Mesenchymal stem cell (in vitro differentiated cells and primary cell): ENCODE measurements around the gene FSD1.
A peak's percentile ranks its signal among the peaks of the same experiment; 100 is the strongest.

ENCODE experiments used
- DNase-seq: peaks from one replicate; pipeline ENCODE4 v3.0.0-alpha.2; 2013
- H2AFZ ChIP-seq: one replicate; pipeline ENCODE4 v1.6.1; 2013; ENCODE audit warnings: low read depth, mild to moderate bottlenecking, control low read depth, inconsistent platforms, low read length, moderate library complexity
- H2AK5ac ChIP-seq: 2 replicates; pipeline ENCODE4 v1.6.1; 2013; ENCODE audit warnings: low read length, moderate library complexity, mild to moderate bottlenecking, inconsistent platforms; ENCODE audit not compliant: severe bottlenecking
- H2BK120ac ChIP-seq: one replicate; pipeline ENCODE4 v1.6.1; 2013; ENCODE audit warnings: low read depth, mild to moderate bottlenecking, inconsistent platforms, low read length, moderate library complexity
- H2BK12ac ChIP-seq, 2 experiments: one replicate each; pipeline ENCODE4 v1.6.1; 2013; ENCODE audit warnings: inconsistent platforms in 2 of 2, low read length in 2 of 2, mild to moderate bottlenecking in 2 of 2, moderate library complexity in 2 of 2, control low read depth in 1 of 2
- H2BK15ac ChIP-seq: one replicate; pipeline ENCODE4 v1.6.1; 2013; ENCODE audit warnings: mild to moderate bottlenecking, low read depth, inconsistent platforms; ENCODE audit not compliant: poor library complexity, severe bottlenecking
- H2BK5ac ChIP-seq: 2 replicates; pipeline ENCODE4 v1.6.1; 2013; ENCODE audit warnings: low read depth, mild to moderate bottlenecking, low read length, control low read depth, inconsistent platforms; ENCODE audit not compliant: poor library complexity, severe bottlenecking
- H3K14ac ChIP-seq, 2 experiments: one replicate each; pipeline ENCODE4 v1.6.1; 2013; ENCODE audit warnings: inconsistent platforms in 2 of 2, low read length in 2 of 2, control low read depth in 1 of 2, mild to moderate bottlenecking in 1 of 2, moderate library complexity in 1 of 2
- H3K18ac ChIP-seq, 2 experiments: one replicate each; pipeline ENCODE4 v1.6.1; 2013; ENCODE audit warnings: inconsistent platforms in 2 of 2, low read length in 2 of 2, control low read depth in 1 of 2, low read depth in 1 of 2, mild to moderate bottlenecking in 1 of 2
- H3K23ac ChIP-seq, 2 experiments: one replicate each; pipeline ENCODE4 v1.6.1; 2013; ENCODE audit warnings: inconsistent platforms in 2 of 2, low read length in 2 of 2, mild to moderate bottlenecking in 2 of 2, moderate library complexity in 2 of 2, control low read depth in 1 of 2
- H3K27ac ChIP-seq: 2 replicates; pipeline ENCODE4 v1.5.1; 2013; ENCODE audit warnings: mild to moderate bottlenecking, moderate library complexity, low read length, control low read depth, inconsistent platforms; ENCODE audit not compliant: poor library complexity, severe bottlenecking
- H3K27me3 ChIP-seq, 2 experiments: 2 replicates each; pipeline versions ENCODE4 v1.6.1 to v1.7.0; 2013; ENCODE audit warnings: low read length in 2 of 2, mild to moderate bottlenecking in 2 of 2, moderate library complexity in 2 of 2, control low read depth in 1 of 2, inconsistent platforms in 1 of 2; ENCODE audit not compliant: control insufficient read depth in 1 of 2, insufficient read depth in 1 of 2
- H3K36me3 ChIP-seq, 2 experiments: 2 replicates each; pipeline versions ENCODE4 v1.6.1 to v1.7.0; 2013; ENCODE audit warnings: low read length in 2 of 2, control low read depth in 1 of 2, inconsistent platforms in 1 of 2, low read depth in 1 of 2, mild to moderate bottlenecking in 1 of 2; ENCODE audit not compliant: insufficient read depth in 2 of 2, control insufficient read depth in 1 of 2
- H3K4ac ChIP-seq, 2 experiments: one replicate each; pipeline ENCODE4 v1.6.1; 2013; ENCODE audit warnings: inconsistent platforms in 2 of 2, low read length in 2 of 2, mild to moderate bottlenecking in 2 of 2, moderate library complexity in 2 of 2, control low read depth in 1 of 2, low read depth in 1 of 2
- H3K4me1 ChIP-seq: 2 replicates; pipeline ENCODE4 v1.6.1; 2013; ENCODE audit warnings: low read depth, low read length, control low read depth; ENCODE audit not compliant: control insufficient read depth, insufficient read depth
- H3K4me2 ChIP-seq: 2 replicates; pipeline ENCODE4 v1.6.1; 2013; ENCODE audit warnings: low read length, mild to moderate bottlenecking, inconsistent platforms; ENCODE audit not compliant: poor library complexity, severe bottlenecking
- H3K4me3 ChIP-seq, 2 experiments: 2 replicates each; pipeline versions ENCODE4 v1.5.1 to v1.7.0; 2013; ENCODE audit warnings: low read length in 2 of 2, mild to moderate bottlenecking in 2 of 2, control low read depth in 1 of 2, low read depth in 1 of 2; ENCODE audit not compliant: insufficient read depth in 1 of 2
- H3K79me1 ChIP-seq: replicated peaks from 2 replicates; pipeline ENCODE4 v1.6.1; 2013; ENCODE audit warnings: mild to moderate bottlenecking, control low read depth, low read length, inconsistent platforms; ENCODE audit not compliant: poor library complexity, severe bottlenecking
- H3K9ac ChIP-seq: 2 replicates; pipeline ENCODE4 v1.7.0; 2013; ENCODE audit warnings: mild to moderate bottlenecking, low read length, moderate library complexity
- H3K9me3 ChIP-seq: 2 replicates; pipeline ENCODE4 v1.7.0; 2013; ENCODE audit warnings: mild to moderate bottlenecking, low read length; ENCODE audit not compliant: control insufficient read depth
- H4K8ac ChIP-seq: one replicate; pipeline ENCODE4 v1.6.1; 2013; ENCODE audit warnings: inconsistent platforms, mild to moderate bottlenecking, low read length, moderate library complexity
- H4K91ac ChIP-seq: one replicate; pipeline ENCODE4 v1.6.1; 2013; ENCODE audit warnings: mild to moderate bottlenecking, low read length, inconsistent platforms
- WGBS: methylation state at CpG from one replicate; pipeline ENCODE4 v1.1.7; 2013; ENCODE audit warnings: mixed read lengths; 5-methylcytosine and 5-hydroxymethylcytosine counted together

Gene FSD1

DNA sequence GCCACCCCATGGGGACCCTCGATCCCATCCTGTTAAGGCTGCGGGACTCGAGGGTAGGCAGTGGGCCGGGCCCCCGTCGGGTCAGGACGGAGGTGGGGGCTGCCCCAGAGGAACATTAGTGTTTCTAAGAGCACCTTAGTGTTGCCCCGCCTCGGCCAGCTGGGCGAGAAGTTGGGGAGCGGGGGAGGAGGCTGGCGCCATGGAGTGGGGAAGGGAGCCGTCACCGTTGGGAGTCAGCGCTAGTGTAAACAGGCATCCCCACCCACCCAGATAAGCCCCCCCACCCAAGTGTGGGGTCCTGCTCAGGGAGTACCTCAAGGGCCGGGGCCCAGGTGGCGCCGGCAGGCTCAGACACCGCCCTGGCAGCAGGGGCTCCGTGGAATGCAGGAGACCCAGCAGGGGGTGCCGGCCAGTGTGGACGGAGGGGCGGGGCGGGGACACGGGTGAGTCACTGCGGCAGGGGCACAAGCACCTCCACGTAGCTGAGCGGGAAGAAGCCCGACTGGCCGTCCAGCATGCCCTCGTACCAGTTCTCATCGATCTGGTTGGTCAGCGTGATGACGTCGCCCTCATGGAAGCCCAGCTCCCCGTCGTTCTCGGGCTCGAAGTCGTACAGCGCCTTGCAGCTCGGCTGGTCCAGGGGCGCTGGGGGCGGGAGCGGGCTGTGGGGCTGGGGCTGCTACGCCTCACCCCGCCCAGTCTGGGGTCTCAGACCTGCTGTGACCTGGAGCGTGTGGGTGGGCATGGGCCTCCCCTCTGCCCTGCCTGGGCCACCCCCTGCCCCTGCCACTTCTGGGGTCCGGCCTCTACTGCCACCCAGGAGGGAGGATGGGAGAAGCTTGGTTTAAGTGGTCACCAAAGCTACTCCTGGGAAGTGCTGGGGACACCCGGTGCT, 57.0 kb downstream of the FSD1 start:
- H3K79me1 ChIP-seq, result peaks cover 21% of the 10 kb centered on the region
- no peak overlapping the region for H3K18ac ChIP-seq
- H2BK12ac ChIP-seq, result no peak overlapping the region
- no peak overlapping the region for H4K8ac ChIP-seq
- H3K4ac ChIP-seq, result no peak overlapping the region
- no peak overlapping the region for H2AFZ ChIP-seq
- no peak overlapping the region for H2BK15ac ChIP-seq
- H3K27me3 ChIP-seq, result no peaks in the 10 kb centered on the region
- H3K9ac ChIP-seq, result no peak overlapping the region
- H3K23ac ChIP-seq, result no peak overlapping the region
- no peak for DNase-seq
- peak overlapping the region; percentile 33 for H2AK5ac ChIP-seq
- H3K9me3 ChIP-seq, result no peaks in the 10 kb centered on the region
- no peak overlapping the region for H4K91ac ChIP-seq
- H3K14ac ChIP-seq, result peak overlapping the region in 1 of 2 experiments; percentile 31
- whole genome bisulfite sequencing, result 91% methylated on average over 43 of the region's 50 CpGs
- peaks cover 81 to 92% of the 10 kb centered on the region in 2 experiments for H3K36me3 ChIP-seq
- H3K4me3 ChIP-seq, result no peak overlapping the region
- H2BK5ac ChIP-seq, result no peak overlapping the region
- H3K4me1 ChIP-seq, result peaks cover 50% of the 10 kb centered on the region
- H2BK120ac ChIP-seq, result no peak overlapping the region
- H3K4me2 ChIP-seq, result no peak overlapping the region
- peak overlapping the region; percentile 25 for H3K27ac ChIP-seq

DNA sequence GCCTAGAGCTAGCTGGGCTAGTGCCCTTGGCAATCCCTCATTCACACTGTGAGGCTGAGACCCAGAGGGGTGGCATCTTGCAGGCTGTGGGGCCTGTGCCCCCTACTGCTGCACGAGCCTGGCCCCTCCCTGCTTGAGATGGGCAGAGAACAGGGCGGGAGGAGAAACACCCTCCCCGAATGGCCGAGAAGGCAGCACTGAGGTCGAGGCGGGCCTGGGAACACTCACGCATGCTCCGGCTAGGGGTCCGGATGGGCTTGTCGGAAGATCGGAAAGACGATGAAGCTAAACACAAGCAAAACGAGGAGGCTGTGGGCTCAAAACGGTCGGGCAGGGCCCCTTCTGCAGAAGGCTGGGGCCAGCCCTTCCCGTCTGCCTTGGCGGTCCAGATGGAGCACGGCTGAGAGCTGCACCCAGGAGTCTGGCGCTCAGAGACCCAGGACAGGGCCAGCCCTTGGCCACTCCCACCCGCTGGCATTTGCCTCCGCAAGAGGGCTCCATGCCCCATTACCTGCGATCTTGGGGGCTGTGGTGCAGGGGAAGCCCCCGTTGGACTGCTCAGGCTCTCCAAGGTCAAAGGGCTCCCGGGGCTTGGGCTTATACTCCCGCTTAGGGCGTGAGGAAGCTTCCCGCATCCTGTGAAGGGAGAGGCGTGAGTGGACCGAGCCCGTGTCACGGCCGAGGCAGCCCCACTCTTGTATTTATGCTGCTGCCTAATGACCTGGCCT, 57.9 kb downstream of the FSD1 start:
- Histone ChIP-seq H3K14ac (no peak overlapping the region), H4K91ac (no peak overlapping the region), H3K23ac (no peak overlapping the region), H2BK5ac (no peak overlapping the region), H3K27me3 (no peaks in the 10 kb centered on the region), H4K8ac (peak overlapping the region; percentile 10), H3K79me1 (peaks cover 24% of the 10 kb centered on the region), H3K36me3 (peaks cover 81 to 96% of the 10 kb centered on the region in 2 experiments), H2AK5ac (no peak overlapping the region), H3K4me2 (no peak overlapping the region), H3K4ac (no peak overlapping the region), H2AFZ (no peak overlapping the region), H2BK12ac (no peak overlapping the region), H2BK15ac (no peak overlapping the region), H3K9ac (no peak overlapping the region), H3K4me1 (peaks cover 53% of the 10 kb centered on the region), H3K4me3 (no peak overlapping the region), H2BK120ac (no peak overlapping the region), H3K27ac (no peak overlapping the region), H3K9me3 (no peaks in the 10 kb centered on the region), H3K18ac (no peak overlapping the region)
- WGBS, result 93% methylated on average over 32 of the region's 32 CpGs
- no peak for DNase-seq

DNA sequence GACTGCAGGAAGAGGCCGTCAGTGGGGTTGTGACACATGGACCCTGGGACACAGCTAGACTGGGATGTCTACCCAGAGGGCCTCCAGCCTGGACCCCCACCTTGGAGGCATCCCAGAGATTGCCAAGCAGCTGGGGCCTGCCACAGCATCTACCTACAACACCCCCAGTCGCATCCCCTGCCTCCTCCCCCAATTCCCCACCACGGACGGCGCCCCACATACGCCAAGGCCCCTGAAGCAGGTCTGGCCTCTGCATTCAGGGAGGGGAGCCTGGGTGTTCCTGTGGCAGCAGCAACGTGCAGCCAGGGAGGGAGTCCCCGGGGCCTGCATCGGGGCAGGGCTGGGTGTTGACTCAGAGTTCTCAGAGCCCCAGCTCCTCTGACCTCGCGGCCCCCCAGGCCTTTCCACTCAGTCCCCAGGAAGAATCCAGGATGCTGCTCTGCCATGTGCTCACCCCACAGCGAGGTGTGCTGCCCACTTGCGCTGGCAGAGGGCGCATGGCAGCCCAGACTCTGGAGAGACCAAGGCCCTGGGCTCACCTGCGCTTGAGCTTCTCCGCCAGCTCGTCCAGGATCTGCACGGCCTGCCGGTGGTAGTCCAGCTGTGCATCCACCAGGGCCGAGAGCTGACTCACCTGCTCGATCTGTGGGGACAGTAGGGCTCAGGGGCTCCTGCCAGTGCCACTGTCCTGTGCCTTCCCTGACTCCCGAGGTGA, 58.6 kb downstream of the FSD1 start:
- H3K9ac ChIP-seq, result no peak overlapping the region

More for the DNA sequence above, 58.6 kb downstream of the FSD1 start:
- Histone ChIP-seq H3K4ac (no peak overlapping the region), H4K8ac (no peak overlapping the region), H3K36me3 (peaks cover 83 to 96% of the 10 kb centered on the region in 2 experiments), H2BK5ac (no peak overlapping the region), H2BK120ac (no peak overlapping the region), H3K4me3 (no peak overlapping the region), H3K18ac (no peak overlapping the region), H3K79me1 (peaks cover 27% of the 10 kb centered on the region), H2AFZ (no peak overlapping the region), H3K27me3 (no peaks in the 10 kb centered on the region), H3K4me1 (peaks cover 57% of the 10 kb centered on the region), H3K14ac (no peak overlapping the region), H3K23ac (no peak overlapping the region), H3K4me2 (no peak overlapping the region), H2BK12ac (no peak overlapping the region), H4K91ac (no peak overlapping the region), H2AK5ac (no peak overlapping the region), H2BK15ac (no peak overlapping the region), H3K27ac (no peak overlapping the region), H3K9me3 (no peaks in the 10 kb centered on the region)
- no peak for DNase-seq
- WGBS, result 82% methylated on average over 22 of the region's 22 CpGs
